K562 treated with DMSO at 1 percent for 48 hours (cell line): ENCODE data around the gene GAGE12J. TPM values are rescaled to one million over a fixed set of nuclear protein-coding genes. Genes with fewer than 3 reads are reported as not detected.

Experiments used
- total RNA-seq: library from RNA; unstranded; fragments of 300-600 nt; gene quantifications from 2 replicates; pipeline ENCODE4 v1.2.3, GENCODE V29; 2022; ENCODE audit warnings: low replicate concordance; ENCODE audit errors: extremely low read depth

GAGE12J gene
- total RNA-seq, result not detected in 2 replicates

GRCh38 chrX:49321737-49322136 lies at the start of gene GAGE12J:
GAGE12J (plus strand) TSS chrX:49322037; CDS start chrX:49323194, 1,157 bp downstream.

GRCh38 chrX:49303346-49303745 lies 18.5 kb upstream of the GAGE12J start, which contains the start of gene GAGE10:
GAGE10 (plus strand) TSS chrX:49303646; CDS start chrX:49304860, 1,214 bp downstream.

GRCh38 chrX:49331282-49331681 lies 9.4 kb downstream of the GAGE12J start, which contains the start of gene GAGE13:
GAGE13 (plus strand) TSS chrX:49331582; CDS start chrX:49332738, 1,156 bp downstream.

Other genes starting within 250 kb of the GAGE12J start
- not detected in 2 replicates for gene PRAF2, start 248.0 kb upstream of the GAGE12J start, total RNA-seq
- gene WDR45, start 242.2 kb upstream of the GAGE12J start, total RNA-seq, result not detected in 2 replicates
- gene GPKOW, start 198.3 kb upstream of the GAGE12J start, total RNA-seq, result not detected in 2 replicates
- gene MAGIX, start 159.3 kb upstream of the GAGE12J start, total RNA-seq, result not detected in 2 replicates
- gene PLP2, start 150.1 kb upstream of the GAGE12J start, total RNA-seq, result not detected in 2 replicates
- not detected in 2 replicates for gene PRICKLE3, start 135.7 kb upstream of the GAGE12J start, total RNA-seq
- gene SYP, start 121.8 kb upstream of the GAGE12J start, total RNA-seq, result not detected in 2 replicates
- not detected in 2 replicates for gene CACNA1F, start 88.7 kb upstream of the GAGE12J start, total RNA-seq
- gene CCDC22, start 86.6 kb upstream of the GAGE12J start, total RNA-seq, result not detected in 2 replicates
- gene FOXP3, start 57.3 kb upstream of the GAGE12J start, total RNA-seq, result not detected in 2 replicates
- gene PPP1R3F, start 52.2 kb upstream of the GAGE12J start, total RNA-seq, result not detected in 2 replicates
- gene GAGE10, start 18.4 kb upstream of the GAGE12J start, total RNA-seq, result not detected in 2 replicates
- gene GAGE13, start 9.5 kb downstream of the GAGE12J start, total RNA-seq, result not detected in 2 replicates
- gene GAGE12C, start 210.1 kb downstream of the GAGE12J start, total RNA-seq, result not detected in 2 replicates
- gene GAGE12D, start 219.7 kb downstream of the GAGE12J start, total RNA-seq, result not detected in 2 replicates
- not detected in 2 replicates for gene GAGE12E, start 229.3 kb downstream of the GAGE12J start, total RNA-seq
- not detected in 2 replicates for gene GAGE12F, start 238.8 kb downstream of the GAGE12J start, total RNA-seq
- not detected in 2 replicates for gene GAGE12G, start 248.4 kb downstream of the GAGE12J start, total RNA-seq